NCI-H82 (cell line): ENCODE measurements around the gene ABHD14A.

Source experiments
- DNase-seq: peaks from one replicate; lab custom pipeline; 2025; lab: John Stamatoyannopoulos, UW

The ABHD14A gene

GRCh38 chr3:51957520-51958205 is 17.2 kb upstream of the ABHD14A start:
- no peak for DNase-seq

DNA sequence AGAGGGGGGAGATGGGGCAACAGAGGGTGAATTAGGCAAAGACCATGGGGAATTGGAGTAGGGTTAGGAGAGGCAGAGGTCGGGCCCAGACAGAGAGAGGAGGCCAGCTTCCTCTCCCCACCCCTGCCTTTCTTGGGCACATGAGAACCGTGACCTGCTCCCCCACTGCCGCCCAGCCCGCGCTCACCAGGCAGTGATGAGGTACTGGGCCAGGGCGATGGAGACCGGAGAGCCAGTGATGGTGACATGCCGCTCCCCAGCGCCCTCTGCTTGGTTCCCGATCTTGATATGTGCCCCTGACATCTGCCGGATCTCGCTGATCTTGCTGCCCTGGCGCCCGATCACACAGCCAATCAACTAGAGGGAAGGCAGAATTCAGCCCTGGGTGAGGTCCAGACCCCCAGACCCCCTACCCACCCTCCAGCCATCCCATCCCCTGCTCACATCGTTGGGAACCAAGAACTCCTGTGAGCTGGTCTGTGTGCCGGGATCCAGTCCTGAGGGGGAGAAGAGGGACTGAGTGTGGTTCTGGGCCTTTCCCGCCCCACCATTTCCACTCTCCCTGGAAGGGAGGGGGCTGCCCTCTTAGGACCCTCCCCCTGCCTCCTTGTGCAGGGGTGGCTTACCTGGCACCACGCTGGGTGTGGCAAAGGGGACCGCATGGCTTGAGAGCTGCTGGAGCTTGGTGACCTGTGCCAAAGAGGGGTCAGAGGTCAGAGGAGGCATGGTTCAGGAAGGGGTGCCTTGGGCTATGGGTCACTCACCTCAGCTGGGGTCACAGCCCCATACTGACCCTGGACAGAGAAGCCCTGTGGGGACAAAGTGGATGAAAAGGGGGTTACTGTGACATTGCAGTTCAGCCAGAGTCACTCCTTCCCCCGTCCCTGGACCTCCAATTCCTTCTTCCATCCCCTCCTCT is 16.0 kb upstream of the ABHD14A start:
- no peak for DNase-seq

DNA sequence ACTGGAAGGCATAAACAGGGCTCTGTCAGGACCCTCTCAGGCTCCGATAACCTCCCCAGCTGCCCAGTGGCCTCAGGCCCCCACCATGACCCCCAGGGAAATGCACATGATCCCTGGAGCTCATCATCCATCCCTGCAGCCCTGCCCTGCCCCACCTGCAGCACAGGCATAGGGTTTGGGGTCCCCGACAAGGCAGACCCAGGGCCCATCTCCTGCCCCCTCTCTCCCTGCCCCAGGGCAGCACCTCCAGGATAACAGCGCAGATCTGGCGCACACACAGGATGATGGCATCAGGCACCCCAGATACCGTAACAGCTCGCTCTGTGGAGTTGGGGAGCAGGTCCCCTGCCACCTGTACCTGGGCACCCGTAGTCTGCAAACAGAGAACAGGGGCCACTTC is 15.2 kb upstream of the ABHD14A start:
- no peak for DNase-seq

- no peak for DNase-seq
These were observed 14.5 kb upstream of the ABHD14A start for GRCh38 chr3:51960386-51960785.

DNA sequence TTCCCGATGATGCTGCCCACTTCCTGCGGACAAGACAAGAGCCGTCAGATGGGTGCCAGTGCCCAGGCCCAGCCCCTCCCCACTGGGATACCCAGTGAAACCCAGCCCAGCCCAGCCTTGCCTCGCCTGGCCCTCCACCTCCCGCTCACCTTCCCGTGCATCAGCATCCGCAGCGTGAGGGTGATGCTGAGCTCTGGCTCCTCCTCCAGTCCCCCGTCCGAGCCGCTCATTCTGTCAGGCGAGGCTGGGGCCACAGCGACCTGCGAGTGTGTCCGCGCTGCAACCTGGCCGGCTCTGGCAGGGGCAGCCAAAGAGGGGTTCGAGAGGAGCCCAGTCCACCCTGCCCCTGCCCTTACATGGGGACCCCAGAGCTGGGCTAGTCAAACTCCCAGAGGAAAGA is 13.9 kb upstream of the ABHD14A start:
- no peak for DNase-seq

GRCh38 chr3:51961602-51962569 is 13.0 kb upstream of the ABHD14A start:
- DNase-seq: peak; percentile 99

DNA sequence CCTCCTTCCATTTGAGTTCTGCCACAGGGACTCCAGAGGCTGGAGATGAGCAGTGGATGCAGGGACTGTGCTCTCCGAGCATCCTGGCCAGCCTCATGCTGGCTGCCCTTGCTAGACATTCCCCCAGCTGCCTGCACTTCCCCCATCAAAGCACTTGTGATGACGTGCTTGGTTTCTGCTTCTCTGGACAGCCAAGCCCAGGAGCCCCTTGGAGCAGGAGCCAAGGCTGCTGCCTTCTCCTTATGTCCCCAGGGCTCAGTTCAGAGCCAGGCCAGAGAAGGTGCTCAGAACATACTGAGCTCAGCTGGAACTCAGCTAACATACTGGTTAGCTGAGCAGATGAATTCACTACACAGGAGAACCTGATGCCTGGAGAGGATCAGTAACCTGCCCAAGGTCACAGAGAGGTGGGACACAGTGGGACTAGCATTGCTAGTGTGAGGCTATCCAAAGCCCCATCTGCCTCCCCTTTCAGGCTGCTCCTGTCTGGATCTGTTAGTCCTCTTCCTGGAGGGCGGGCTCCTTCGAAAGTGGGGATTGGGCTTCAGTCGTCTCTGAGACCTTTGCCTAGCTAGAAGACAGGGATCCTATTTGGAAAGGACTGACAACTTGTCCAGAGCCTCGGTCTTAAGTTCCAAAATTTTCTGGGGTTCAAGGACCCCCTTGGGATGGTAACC is 11.9 kb upstream of the ABHD14A start:
- DNase-seq: peak; percentile 90

- peak; percentile 98 for DNase-seq
These were observed 10.9 kb upstream of the ABHD14A start for GRCh38 chr3:51963951-51964451.

DNA sequence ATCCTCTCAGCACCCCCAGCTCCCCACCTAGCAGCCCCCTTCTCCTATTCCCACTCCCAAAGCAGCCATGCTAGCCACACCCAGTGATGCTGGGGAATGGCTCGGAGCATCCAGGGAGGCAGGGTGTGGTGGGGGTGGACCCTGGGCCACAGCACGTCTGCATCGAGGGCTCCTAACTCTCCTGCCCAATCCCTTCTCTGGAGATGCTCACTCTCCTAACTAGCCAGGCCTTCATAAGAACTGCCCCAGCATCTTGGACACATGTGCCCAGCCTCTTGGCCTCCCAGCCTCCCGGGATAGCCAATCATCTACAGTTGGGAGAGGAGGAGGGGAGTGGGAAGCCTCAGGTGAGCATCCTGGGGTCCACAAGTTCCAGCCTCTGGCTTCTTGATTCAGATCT is 10.3 kb upstream of the ABHD14A start:
- peak; percentile 89 for DNase-seq

- DNase-seq: no peak
These were observed 8.8 kb upstream of the ABHD14A start for GRCh38 chr3:51966016-51966415.

DNA sequence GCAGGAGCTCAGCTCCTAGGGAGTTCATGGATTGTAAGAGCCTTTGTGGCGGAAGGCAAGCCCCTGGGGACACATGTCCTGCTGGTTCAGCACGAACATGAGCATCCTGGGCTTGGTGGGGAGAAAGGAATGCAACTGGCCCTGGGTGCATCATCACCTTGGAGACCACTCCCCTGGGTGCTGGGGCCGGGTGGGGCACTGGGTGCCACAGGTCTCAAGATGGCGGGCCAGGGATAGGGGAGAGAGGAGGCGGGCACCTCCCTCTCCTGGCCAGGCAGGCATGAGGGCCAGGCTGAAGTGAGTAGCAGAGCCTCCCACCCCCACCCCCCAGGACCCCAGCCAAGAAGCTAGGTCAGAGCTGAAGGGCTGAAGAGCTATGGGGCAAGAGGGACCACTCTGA is 8.4 kb upstream of the ABHD14A start:
- DNase-seq: peak; percentile 68

DNA sequence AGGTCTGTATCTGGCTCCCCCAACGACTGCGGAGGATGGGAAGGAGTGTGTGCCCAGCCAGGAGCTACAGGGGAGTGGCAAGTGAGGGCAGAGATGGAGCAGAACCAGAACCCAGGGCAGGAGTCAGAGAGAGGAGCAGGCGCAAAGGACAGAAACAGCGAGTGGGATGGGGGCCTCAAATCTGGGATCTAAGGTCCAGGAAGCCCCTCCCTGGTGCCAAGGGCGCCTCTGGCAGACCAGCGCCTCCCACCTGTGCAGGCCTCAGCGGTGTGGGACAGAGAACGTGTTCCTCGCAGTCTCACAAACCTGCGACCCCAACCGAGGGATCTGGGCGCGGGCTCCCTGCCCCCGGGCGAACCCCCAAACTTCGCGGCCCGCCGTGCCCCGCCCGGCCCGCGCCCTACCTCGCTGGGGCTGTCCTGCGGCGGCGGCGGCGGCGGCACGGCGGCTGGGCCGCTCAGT is 7.9 kb upstream of the ABHD14A start:
- DNase-seq: peak; percentile 59

DNA sequence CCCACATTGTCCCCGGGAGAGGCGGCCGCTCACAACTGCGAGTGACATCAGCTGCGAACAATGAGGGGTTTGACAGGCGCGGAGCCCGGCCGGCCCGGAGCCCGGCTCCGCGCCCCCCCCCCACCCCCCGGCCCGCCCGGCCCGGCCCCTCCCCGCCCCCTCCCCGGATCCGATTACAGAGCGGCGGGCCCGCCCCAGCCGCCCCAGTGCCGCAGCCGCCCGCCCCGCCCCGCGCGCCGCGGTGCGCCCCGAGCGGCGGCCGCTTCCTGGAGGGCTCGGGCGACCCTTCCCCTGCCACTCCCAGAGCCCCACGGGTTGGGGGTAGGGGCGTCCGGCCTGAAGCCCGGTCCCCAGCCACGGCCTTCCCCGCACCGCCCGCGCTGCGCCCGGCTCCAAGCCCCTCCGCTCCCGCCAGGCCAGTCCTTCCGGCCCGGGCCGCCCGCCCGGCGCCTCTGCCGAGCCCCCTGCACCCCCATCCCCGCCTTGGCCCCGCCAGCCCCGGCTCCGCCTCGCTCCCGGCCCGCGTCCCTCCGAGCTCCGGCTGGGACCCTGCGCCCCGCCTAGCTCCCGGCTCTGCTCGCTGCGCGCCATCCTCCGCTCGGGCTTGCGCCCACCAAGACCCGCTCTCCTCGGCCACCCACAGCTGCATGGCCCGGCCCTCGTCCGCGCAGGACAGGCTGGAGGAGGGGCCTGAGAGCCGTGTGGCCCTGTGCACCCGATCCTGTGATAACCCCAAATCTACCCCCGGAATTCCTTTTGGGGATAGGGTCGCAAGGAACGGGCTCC is 7.3 kb upstream of the ABHD14A start, which contains the start of gene PCBP4:
PCBP4 (minus strand) TSS at position 71 of the 786 bp plus-strand sequence. CDS start 6,214 bp downstream, outside the sequence.
- peak; percentile 76 for DNase-seq

- DNase-seq: peak; percentile 99
These were observed 6.6 kb upstream of the ABHD14A start for GRCh38 chr3:51968170-51968775.

- DNase-seq: peak; percentile 76
These were observed 5.8 kb upstream of the ABHD14A start for GRCh38 chr3:51968883-51969678.

DNA sequence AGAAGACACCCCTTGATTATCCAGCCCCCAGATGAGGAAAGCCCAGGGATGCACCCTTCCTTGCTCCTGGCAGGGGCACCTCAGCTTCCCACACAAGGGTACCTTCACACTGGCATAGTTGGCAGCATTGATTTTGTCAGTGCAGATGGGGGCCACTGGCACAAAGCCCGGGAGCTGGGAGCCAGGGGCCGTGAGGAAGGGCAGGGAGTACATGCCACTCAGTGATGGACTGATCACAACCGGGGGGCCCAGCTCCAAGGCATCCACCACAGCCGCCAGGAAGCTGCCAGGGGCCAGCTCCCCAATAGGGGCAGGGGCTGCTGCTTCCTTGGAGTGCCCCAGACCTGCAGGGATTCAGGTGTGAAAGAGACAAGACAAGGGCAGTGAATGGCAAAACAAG is 5.0 kb upstream of the ABHD14A start:
- no peak for DNase-seq

DNA sequence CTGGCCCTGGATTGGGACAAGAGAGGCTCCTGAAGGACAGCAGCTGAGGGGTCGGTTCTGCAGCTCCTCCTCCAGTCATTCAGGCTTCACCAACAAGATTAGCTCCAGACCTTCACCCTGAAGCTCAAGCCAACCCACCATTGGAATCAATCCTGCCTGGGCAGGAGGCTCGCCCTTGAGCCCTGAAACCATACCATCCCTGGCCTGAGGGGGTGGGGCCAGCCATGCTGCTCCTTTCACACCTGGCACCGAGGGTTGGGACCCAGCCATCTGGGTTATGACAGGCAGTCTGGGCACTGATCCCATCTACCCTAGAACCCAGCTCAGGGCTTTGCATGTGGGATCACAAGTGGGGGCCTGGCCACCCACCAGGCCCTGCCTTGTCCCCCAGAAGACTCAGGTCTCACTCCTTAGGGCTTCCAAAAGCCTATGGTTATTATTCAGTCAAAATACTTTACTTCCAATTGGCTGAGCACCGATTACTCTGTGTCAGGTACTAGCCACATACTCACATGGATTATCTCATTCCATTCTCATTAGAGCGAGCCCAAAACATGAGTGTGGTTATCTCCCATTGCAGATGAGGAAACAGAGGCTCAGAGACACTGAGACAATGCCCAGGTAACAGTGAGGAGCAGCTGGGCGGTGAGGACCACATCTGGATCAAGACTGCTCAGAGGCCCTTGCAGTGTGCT is 4.1 kb upstream of the ABHD14A start:
- DNase-seq: peak; percentile 55

DNA sequence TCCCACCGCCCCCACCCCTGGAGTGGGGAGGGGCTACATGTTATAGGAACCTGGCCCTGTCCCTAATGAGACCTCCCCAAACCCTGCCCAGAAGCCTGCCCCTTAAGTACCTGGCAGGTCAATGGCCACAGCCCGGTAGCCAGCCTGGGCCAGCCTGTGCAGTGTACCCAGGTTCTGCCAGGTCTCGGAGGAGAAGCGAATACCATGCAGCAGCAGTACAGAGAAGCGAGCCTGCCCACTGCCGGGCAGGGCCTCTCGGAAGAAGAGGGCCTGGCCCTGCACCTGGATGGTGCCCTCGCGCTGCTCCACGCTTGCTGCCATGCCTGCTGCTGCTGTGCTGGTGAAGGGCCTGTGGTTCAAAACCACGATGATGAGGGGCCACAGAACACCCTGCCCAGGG is 3.5 kb upstream of the ABHD14A start:
- DNase-seq: no peak
